ENCODE data around the gene RFXANK. TPM values are rescaled to one million over a fixed set of nuclear protein-coding genes. Genes with fewer than 3 reads are reported as not detected.

Gene RFXANK
- total RNA-seq, 2 experiments from 2014 or later = 105 to 114 TPM

DNA sequence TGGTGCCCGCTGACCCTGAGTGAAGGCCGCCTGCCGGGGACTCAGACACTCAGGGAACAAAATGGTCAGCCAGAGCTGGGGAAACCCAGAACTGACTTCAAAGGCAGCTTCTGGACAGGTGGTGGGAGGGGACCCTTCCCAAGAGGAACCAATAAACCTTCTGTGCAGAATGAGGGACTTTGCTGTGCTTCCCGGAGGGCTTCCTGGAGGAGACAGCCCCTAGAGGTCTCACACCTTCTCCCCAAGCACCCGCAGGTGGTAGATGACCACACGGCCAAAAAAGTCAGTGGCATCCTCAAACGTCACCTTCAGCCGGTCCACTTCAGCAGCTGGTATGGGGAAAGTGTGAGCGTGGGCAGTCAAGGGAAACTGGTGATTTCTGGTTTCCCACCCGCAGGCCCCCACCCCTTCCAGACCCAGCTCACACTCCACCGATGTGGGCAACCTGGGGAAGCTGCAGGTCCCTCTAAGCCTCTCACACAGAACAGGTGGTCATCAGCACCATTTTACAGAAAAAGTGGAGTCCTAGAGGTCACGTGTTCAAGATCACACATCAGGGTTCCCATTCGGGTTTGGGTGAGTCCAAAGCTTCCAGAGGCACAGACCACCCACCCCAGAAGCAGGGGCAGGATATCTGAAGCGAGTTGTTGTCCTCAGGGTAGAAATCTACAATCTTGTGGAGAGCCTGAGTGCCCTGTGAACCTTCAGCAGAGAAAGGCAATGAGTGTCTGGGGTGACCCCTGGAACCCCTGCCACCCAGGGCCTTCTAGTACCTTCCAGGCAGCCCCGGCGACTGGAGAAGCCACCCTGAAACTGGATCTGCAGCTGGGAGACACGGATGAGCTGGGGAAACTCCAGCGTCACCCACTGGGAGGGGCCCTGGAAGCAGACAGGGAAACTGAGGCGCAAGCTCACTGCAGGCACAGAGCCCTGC is 9.9 kb downstream of the RFXANK start:
- Histone ChIP-seq H3K27ac (ENCODE audit: low read depth, low read length, poor library complexity, severe bottlenecking) (peak overlapping the region; percentile 57), H2AFZ (ENCODE audit: low read length) (no peak overlapping the region), H3K79me2 (ENCODE audit: insufficient read depth, low read depth, low read length) (peaks cover 20% of the 10 kb centered on the region; the same call in 1 of the 2 replicates), H3K4me3 (ENCODE audit: low read depth, low read length, poor library complexity, severe bottlenecking) (peak overlapping the region; percentile 92), H3K9me3 (ENCODE audit: low read length) (no peaks in the 10 kb centered on the region), H3K9me2 (ENCODE audit: insufficient read depth, low read length) (no peaks in the 10 kb centered on the region), H4K20me1 (ENCODE audit: insufficient read depth, low read length) (no peaks in the 10 kb centered on the region), H3K36me3 (ENCODE audit: insufficient read depth, low read length) (peaks cover 51% of the 10 kb centered on the region), H3K4me1 (ENCODE audit: insufficient read depth, low read length, poor library complexity, severe bottlenecking) (peaks cover 21% of the 10 kb centered on the region), H3K4me2 (ENCODE audit: low read length) (peak overlapping the region; percentile 86)
- DNase-seq (ENCODE audit: low spot score) = peak; percentile 24
- ChIA-PET POLR2A (interaction anchor here (0.6 to 3.8 kb wide), 3 partner anchors 10 to 120 kb away, joined by 3 to 24 read pairs (median 4); partner anchors contain the start of genes BORCS8 and RFXANK), CTCF (ENCODE audit: unreplicated experiment) (interaction anchor here (1.5 kb wide), 1 partner anchor 9 kb away, joined by 7 read pairs; no protein-coding TSS in a partner anchor)
- intact Hi-C loops (cut with micrococcal nuclease; ENCODE audit: unreplicated experiment) = loop anchor here (10.0 kb wide), 1 partner anchor 123 kb away; the partner anchor contains the start of genes MAU2 and SUGP1
- TF ChIP-seq, protein P1, sequence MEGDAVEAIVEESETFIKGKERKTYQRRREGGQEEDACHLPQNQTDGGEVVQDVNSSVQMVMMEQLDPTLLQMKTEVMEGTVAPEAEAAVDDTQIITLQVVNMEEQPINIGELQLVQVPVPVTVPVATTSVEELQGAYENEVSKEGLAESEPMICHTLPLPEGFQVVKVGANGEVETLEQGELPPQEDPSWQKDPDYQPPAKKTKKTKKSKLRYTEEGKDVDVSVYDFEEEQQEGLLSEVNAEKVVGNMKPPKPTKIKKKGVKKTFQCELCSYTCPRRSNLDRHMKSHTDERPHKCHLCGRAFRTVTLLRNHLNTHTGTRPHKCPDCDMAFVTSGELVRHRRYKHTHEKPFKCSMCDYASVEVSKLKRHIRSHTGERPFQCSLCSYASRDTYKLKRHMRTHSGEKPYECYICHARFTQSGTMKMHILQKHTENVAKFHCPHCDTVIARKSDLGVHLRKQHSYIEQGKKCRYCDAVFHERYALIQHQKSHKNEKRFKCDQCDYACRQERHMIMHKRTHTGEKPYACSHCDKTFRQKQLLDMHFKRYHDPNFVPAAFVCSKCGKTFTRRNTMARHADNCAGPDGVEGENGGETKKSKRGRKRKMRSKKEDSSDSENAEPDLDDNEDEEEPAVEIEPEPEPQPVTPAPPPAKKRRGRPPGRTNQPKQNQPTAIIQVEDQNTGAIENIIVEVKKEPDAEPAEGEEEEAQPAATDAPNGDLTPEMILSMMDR (conservative IDR thresholded peaks at IDR 0.05; ENCODE audit: low read length) = no peak
- no peak for TF ChIP-seq EZH2phosphoT487 (IDR thresholded peaks at IDR 0.05; ENCODE audit: borderline replicate concordance, low read depth, low read length)
- BruUV-seq (replicated peaks) = TSS peak; percentile 37

DNA sequence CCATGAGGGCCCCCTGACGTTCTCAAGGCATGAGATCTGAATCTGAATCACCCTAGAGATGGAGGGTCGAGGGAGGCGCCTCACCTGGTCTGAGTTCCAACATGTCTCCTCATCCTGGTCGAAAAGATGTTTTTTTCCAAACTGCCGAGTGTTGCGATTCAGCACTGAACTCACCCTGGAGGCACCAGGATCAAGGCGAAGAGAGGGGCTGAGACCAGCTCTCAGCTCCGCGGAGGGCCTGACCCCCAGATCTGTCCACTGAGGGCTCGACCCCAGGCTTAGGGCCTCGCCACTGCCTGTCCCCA is 10.6 kb downstream of the RFXANK start:
- peak overlapping the region; percentile 35; the same call in 1 of the 2 replicates for H2AFZ ChIP-seq (ENCODE audit: low read length)
- intact Hi-C loops (cut with micrococcal nuclease; ENCODE audit: unreplicated experiment) = loop anchor here (10.0 kb wide), 1 partner anchor 122 kb away; the partner anchor contains the start of genes MAU2 and SUGP1
- CTCF ChIA-PET (ENCODE audit: unreplicated experiment) = interaction anchor here (0.8 to 1.5 kb wide), 2 partner anchors 9 to 28 kb away, joined by 3 to 7 read pairs; no protein-coding TSS in a partner anchor

More for the DNA sequence above, 10.6 kb downstream of the RFXANK start:
- no TSS peak for BruUV-seq (replicated peaks)
- Histone ChIP-seq H3K4me1 (ENCODE audit: insufficient read depth, low read length, poor library complexity, severe bottlenecking) (peaks cover 21% of the 10 kb centered on the region), H3K36me3 (ENCODE audit: insufficient read depth, low read length) (peaks cover 47% of the 10 kb centered on the region), H3K9me2 (ENCODE audit: insufficient read depth, low read length) (no peaks in the 10 kb centered on the region), H3K4me3 (ENCODE audit: low read depth, low read length, poor library complexity, severe bottlenecking) (peak overlapping the region; percentile 92), H3K4me2 (ENCODE audit: low read length) (peak overlapping the region; percentile 86), H4K20me1 (ENCODE audit: insufficient read depth, low read length) (no peaks in the 10 kb centered on the region), H3K27ac (ENCODE audit: low read depth, low read length, poor library complexity, severe bottlenecking) (peak overlapping the region; percentile 57), H3K79me2 (ENCODE audit: insufficient read depth, low read depth, low read length) (peaks cover 20% of the 10 kb centered on the region; the same call in 1 of the 2 replicates), H3K9me3 (ENCODE audit: low read length) (no peaks in the 10 kb centered on the region)
- TF ChIP-seq, protein P1 (conservative IDR thresholded peaks at IDR 0.05; ENCODE audit: low read length) = no peak
- no peak for TF ChIP-seq EZH2phosphoT487 (IDR thresholded peaks at IDR 0.05; ENCODE audit: borderline replicate concordance, low read depth, low read length)
- POLR2A ChIA-PET = interaction anchor here (1.1 to 3.8 kb wide), 4 partner anchors 8 to 257 kb away, joined by 4 to 24 read pairs (median 4); partner anchors contain the start of genes BORCS8 and RFXANK
- peak; percentile 26 for DNase-seq (ENCODE audit: low spot score)
